Loucy (cell line): Measurements from ENCODE around the gene CHN2.

Experiments
- CTCF ChIP-seq: fragments of 200-600 bp; sonication (generic); conservative IDR thresholded peaks from 2 replicates; pipeline ENCODE4 v1.5.1; 2014; ENCODE audit warnings: mild to moderate bottlenecking, antibody characterized with exemption, low read length
- EZH2phosphoT487 ChIP-seq: fragments of 200-600 bp; IDR thresholded peaks from 2 replicates; pipeline ENCODE4 v1.6.1; 2018; ENCODE audit warnings: antibody characterized with exemption, mild to moderate bottlenecking, moderate library complexity, borderline replicate concordance

DNA sequence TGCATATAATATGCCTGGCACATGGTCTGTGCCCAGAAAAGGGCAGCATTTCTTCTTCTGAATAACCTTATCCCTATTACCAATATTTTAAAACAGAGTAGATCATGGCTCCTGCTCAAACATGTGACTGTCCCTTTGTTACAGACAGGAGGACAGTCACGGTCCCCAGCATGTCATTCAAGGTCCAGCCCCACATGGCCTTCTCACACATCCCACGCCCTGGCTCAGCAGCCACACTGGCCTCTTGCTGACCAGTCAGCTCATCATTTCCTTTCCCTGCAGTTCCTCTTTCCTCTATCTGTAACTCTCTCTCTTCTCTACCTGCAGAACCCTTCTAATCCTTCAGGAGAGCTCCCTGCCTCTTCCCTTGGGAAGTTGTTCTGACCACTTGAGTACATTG is 167.8 kb downstream of the CHN2 start:
- TF ChIP-seq CTCF (no peak), EZH2phosphoT487 (no peak)
